HEK293 (cell line): ENCODE results near the gene BCAS3.

Experiments used
- CTCF ChIA-PET: fragments of 350-600 bp; formaldehyde crosslinking; extraction: SDS; loops from one replicate; lab custom pipeline; 2021; ENCODE audit warnings: antibody characterized with exemption; lab: Yijun Ruan, JAX
- POLR2A ChIA-PET: fragments of 300-600 bp; formaldehyde crosslinking; extraction: SDS; loops from one replicate; lab custom pipeline; 2020; ENCODE audit warnings: antibody characterized with exemption, inconsistent platforms; lab: Yijun Ruan, JAX
- H3K27ac ChIP-seq: fragments of 200-500 bp; sonication (Bioruptor generic); 2 replicates; pipeline ENCODE4 v1.5.1; 2014; ENCODE audit warnings: low read depth, low read length, control low read depth, inconsistent platforms; ENCODE audit errors: extremely low read depth
- H3K36me3 ChIP-seq, 2 experiments: fragments of 200-500 bp in 1 of 2; sonication (Bioruptor generic) in 1 of 2; 1 replicate in 1 of 2; 2 replicates in 1 of 2; pipeline ENCODE4 v1.5.1; 2014 to 2017; ENCODE audit warnings: inconsistent platforms in 2 of 2, low read length in 2 of 2; ENCODE audit not compliant: control insufficient read depth in 2 of 2, insufficient read depth in 1 of 2
- H3K4me1 ChIP-seq: fragments of 200-500 bp; sonication (Bioruptor generic); 2 replicates; pipeline ENCODE4 v1.5.1; 2014; ENCODE audit warnings: mild to moderate bottlenecking, low read length, inconsistent platforms; ENCODE audit not compliant: control insufficient read depth, insufficient read depth
- H3K4me3 ChIP-seq: 2 replicates; pipeline ENCODE4 v1.5.1; 2011; ENCODE audit warnings: low read depth, mild to moderate bottlenecking, control low read depth, low read length, moderate library complexity
- H3K9me3 ChIP-seq: fragments of 200-500 bp; sonication (Bioruptor generic); 2 replicates; pipeline ENCODE4 v1.5.1; 2014; ENCODE audit warnings: low read depth, low read length, inconsistent platforms; ENCODE audit not compliant: control insufficient read depth, insufficient read depth
- RBAK ChIP-seq: fragments of 450-650 bp; formaldehyde crosslinking; IDR thresholded peaks from 2 replicates; pipeline ENCODE4 v1.5.1; 2016; ENCODE audit warnings: missing biosample characterization, missing genetic modification characterization
- SALL2 ChIP-seq: fragments of 450-650 bp; formaldehyde crosslinking; IDR thresholded peaks from 2 replicates; pipeline ENCODE4 v1.5.0; 2017; ENCODE audit warnings: missing biosample characterization, mild to moderate bottlenecking, missing genetic modification characterization, borderline replicate concordance
- SETDB1 ChIP-seq: IDR thresholded peaks from one replicate; pipeline ENCODE4 v1.6.1; 2017; ENCODE audit warnings: mild to moderate bottlenecking, low read length, moderate library complexity, mixed read lengths; ENCODE audit not compliant: insufficient read length
- SP3 ChIP-seq: fragments of 450-650 bp; formaldehyde crosslinking; IDR thresholded peaks from 2 replicates; pipeline ENCODE4 v1.5.1; 2016; ENCODE audit warnings: missing biosample characterization, missing genetic modification characterization
- ZBTB17 ChIP-seq: fragments of 450-650 bp; formaldehyde crosslinking; IDR thresholded peaks from 2 replicates; pipeline ENCODE4 v1.5.1; 2016; ENCODE audit warnings: missing biosample characterization, missing genetic modification characterization
- ZBTB7A ChIP-seq: fragments of 450-650 bp; formaldehyde crosslinking; IDR thresholded peaks from 2 replicates; pipeline ENCODE4 v1.5.1; 2016; ENCODE audit warnings: low read depth, missing biosample characterization, missing genetic modification characterization
- ZNF19 ChIP-seq: fragments of 450-650 bp; formaldehyde crosslinking; IDR thresholded peaks from 2 replicates; pipeline ENCODE4; 2016; ENCODE audit warnings: missing biosample characterization, missing genetic modification characterization, low read depth
- ZNF404 ChIP-seq: fragments of 450-650 bp; formaldehyde crosslinking; IDR thresholded peaks from 2 replicates; pipeline ENCODE4 v1.5.1; 2017; ENCODE audit warnings: missing biosample characterization, missing genetic modification characterization
- ZNF433 ChIP-seq: fragments of 450-650 bp; formaldehyde crosslinking; IDR thresholded peaks from 2 replicates; pipeline ENCODE4 v1.5.1; 2016; ENCODE audit warnings: missing biosample characterization, missing genetic modification characterization, low read depth
- ZNF626 ChIP-seq: fragments of 450-650 bp; sonication (Bioruptor Pico); formaldehyde crosslinking; IDR thresholded peaks from 2 replicates; pipeline ENCODE4 v1.5.1; 2018; ENCODE audit warnings: missing biosample characterization, missing genetic modification characterization, inconsistent platforms
- ZNF677 ChIP-seq: fragments of 450-650 bp; IDR thresholded peaks from 2 replicates; pipeline ENCODE4 v1.5.0; 2018; ENCODE audit warnings: missing biosample characterization, mild to moderate bottlenecking, missing genetic modification characterization, moderate library complexity
- ZNF768 ChIP-seq: fragments of 450-650 bp; formaldehyde crosslinking; IDR thresholded peaks from 2 replicates; pipeline ENCODE4 v1.5.1; 2018; ENCODE audit warnings: missing biosample characterization, mild to moderate bottlenecking, missing genetic modification characterization
- TF ChIP-seq, protein P1 (sequence below): fragments of 450-650 bp; formaldehyde crosslinking; IDR thresholded peaks from 2 replicates; pipeline ENCODE4 v1.5.1; 2016; ENCODE audit warnings: missing biosample characterization, missing genetic modification characterization
- TF ChIP-seq, protein P2 (sequence below): fragments of 450-650 bp; formaldehyde crosslinking; IDR thresholded peaks from 2 replicates; pipeline ENCODE4 v1.5.1; 2017; ENCODE audit warnings: missing biosample characterization, missing genetic modification characterization
- TF ChIP-seq, protein P3 (sequence below): fragments of 450-650 bp; formaldehyde crosslinking; IDR thresholded peaks from 2 replicates; pipeline ENCODE4 v1.5.1; 2016; ENCODE audit warnings: missing biosample characterization, missing genetic modification characterization
- TF ChIP-seq, protein P4 (sequence below): fragments of 450-650 bp; formaldehyde crosslinking; IDR thresholded peaks from 2 replicates; pipeline ENCODE4 v1.5.0; 2017; ENCODE audit warnings: missing biosample characterization, missing genetic modification characterization, borderline replicate concordance
- TF ChIP-seq, protein P5 (sequence below): fragments of 450-650 bp; formaldehyde crosslinking; IDR thresholded peaks from 2 replicates; pipeline ENCODE4 v1.5.1; 2016; ENCODE audit warnings: missing biosample characterization, missing genetic modification characterization, borderline replicate concordance
- TF ChIP-seq, protein P6 (sequence below): fragments of 450-650 bp; formaldehyde crosslinking; IDR thresholded peaks from 2 replicates; pipeline ENCODE4 v1.5.1; 2017; ENCODE audit warnings: missing biosample characterization, missing genetic modification characterization
- TF ChIP-seq, protein P7 (sequence below): fragments of 450-650 bp; formaldehyde crosslinking; IDR thresholded peaks from 2 replicates; pipeline ENCODE4 v1.5.1; 2016; ENCODE audit warnings: missing biosample characterization, missing genetic modification characterization

The BCAS3 gene

DNA sequence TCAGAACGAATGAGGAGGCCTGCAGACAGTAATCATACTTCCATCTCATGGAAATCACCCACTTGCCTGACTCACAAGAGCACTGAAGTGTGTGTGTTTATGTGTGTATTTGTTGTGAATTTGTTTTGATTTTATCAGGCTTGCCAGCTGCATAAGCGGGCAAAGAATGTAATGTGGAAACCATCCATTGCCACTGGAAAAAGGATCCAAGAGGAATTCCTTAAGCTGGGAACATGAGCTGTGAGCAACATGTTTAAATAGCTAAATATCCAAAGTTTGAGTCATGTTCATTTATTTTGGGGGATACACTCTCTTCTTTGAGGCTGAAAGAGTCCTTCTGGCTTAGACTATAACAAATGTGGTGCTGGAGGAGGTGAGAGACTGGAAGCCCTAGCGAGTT is 523.6 kb downstream of the BCAS3 start:
- POLR2A ChIA-PET, result no interaction called here
- CTCF ChIA-PET, result interaction anchor here (0.6 kb wide), 1 partner anchor 209 kb away, joined by 4 read pairs; no protein-coding TSS in a partner anchor
- TF ChIP-seq ZBTB7A (tag by site-specific recombination) (no peak), ZNF626 (tag by site-specific recombination) (no peak), ZBTB17 (no peak), SP3 (tag by site-specific recombination) (no peak), SETDB1 (no peak)
- TF ChIP-seq, protein P1, sequence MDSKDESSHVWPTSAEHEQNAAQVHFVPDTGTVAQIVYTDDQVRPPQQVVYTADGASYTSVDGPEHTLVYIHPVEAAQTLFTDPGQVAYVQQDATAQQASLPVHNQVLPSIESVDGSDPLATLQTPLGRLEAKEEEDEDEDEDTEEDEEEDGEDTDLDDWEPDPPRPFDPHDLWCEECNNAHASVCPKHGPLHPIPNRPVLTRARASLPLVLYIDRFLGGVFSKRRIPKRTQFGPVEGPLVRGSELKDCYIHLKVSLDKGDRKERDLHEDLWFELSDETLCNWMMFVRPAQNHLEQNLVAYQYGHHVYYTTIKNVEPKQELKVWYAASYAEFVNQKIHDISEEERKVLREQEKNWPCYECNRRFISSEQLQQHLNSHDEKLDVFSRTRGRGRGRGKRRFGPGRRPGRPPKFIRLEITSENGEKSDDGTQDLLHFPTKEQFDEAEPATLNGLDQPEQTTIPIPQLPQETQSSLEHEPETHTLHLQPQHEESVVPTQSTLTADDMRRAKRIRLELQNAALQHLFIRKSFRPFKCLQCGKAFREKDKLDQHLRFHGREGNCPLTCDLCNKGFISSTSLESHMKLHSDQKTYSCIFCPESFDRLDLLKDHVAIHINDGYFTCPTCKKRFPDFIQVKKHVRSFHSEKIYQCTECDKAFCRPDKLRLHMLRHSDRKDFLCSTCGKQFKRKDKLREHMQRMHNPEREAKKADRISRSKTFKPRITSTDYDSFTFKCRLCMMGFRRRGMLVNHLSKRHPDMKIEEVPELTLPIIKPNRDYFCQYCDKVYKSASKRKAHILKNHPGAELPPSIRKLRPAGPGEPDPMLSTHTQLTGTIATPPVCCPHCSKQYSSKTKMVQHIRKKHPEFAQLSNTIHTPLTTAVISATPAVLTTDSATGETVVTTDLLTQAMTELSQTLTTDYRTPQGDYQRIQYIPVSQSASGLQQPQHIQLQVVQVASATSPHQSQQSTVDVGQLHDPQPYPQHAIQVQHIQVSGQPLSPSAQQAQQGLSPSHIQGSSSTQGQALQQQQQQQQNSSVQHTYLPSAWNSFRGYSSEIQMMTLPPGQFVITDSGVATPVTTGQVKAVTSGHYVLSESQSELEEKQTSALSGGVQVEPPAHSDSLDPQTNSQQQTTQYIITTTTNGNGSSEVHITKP, result no peak
- TF ChIP-seq, protein P2, sequence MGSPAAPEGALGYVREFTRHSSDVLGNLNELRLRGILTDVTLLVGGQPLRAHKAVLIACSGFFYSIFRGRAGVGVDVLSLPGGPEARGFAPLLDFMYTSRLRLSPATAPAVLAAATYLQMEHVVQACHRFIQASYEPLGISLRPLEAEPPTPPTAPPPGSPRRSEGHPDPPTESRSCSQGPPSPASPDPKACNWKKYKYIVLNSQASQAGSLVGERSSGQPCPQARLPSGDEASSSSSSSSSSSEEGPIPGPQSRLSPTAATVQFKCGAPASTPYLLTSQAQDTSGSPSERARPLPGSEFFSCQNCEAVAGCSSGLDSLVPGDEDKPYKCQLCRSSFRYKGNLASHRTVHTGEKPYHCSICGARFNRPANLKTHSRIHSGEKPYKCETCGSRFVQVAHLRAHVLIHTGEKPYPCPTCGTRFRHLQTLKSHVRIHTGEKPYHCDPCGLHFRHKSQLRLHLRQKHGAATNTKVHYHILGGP (tag by site-specific recombination), result no peak
- H3K9me3 ChIP-seq, result no peaks in the 10 kb centered on the region
- no peak overlapping the region for H3K27ac ChIP-seq
- H3K4me1 ChIP-seq, result peaks cover 15% of the 10 kb centered on the region
- H3K4me3 ChIP-seq, result no peak overlapping the region
- H3K36me3 ChIP-seq, result no peaks in the 10 kb centered on the region

DNA sequence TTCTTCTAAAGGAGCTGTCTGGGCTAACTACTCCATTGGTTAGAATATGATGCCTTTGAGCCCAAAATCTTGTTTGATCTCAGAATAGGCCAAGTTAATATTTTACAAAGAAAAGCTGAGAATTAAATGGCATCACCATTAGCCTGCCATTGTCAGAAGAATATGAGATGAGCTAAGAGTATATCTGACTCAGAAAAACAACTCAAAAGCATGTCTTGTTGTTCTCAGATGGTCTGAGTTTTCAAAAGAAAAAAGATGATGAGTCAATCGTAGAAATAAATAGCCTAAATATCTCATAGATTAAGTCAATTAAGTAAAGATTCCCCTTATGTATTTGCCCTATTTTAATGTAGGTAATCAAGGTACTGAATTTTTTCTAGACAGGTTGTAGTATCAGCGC is 524.9 kb downstream of the BCAS3 start:
- POLR2A ChIA-PET, result interaction anchor here (0.6 kb wide), 1 partner anchor 20 kb away, joined by 3 read pairs; no protein-coding TSS in a partner anchor
- Histone ChIP-seq H3K36me3 (no peaks in the 10 kb centered on the region; a peak in 1 of 3 replicates), H3K27ac (no peak overlapping the region), H3K4me1 (peaks cover 15% of the 10 kb centered on the region), H3K4me3 (no peak overlapping the region), H3K9me3 (no peaks in the 10 kb centered on the region)
- CTCF ChIA-PET, result interaction anchor here (0.7 to 1.0 kb wide), 2 partner anchors 147 to 473 kb away, joined by 3 read pairs; no protein-coding TSS in a partner anchor
- TF ChIP-seq, protein P3, sequence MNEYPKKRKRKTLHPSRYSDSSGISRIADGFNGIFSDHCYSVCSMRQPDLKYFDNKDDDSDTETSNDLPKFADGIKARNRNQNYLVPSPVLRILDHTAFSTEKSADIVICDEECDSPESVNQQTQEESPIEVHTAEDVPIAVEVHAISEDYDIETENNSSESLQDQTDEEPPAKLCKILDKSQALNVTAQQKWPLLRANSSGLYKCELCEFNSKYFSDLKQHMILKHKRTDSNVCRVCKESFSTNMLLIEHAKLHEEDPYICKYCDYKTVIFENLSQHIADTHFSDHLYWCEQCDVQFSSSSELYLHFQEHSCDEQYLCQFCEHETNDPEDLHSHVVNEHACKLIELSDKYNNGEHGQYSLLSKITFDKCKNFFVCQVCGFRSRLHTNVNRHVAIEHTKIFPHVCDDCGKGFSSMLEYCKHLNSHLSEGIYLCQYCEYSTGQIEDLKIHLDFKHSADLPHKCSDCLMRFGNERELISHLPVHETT, result no peak
- TF ChIP-seq RBAK (no peak), ZNF433 (tag by site-specific recombination) (no peak), ZBTB7A (tag by site-specific recombination) (no peak), ZNF19 (tag by site-specific recombination) (no peak), SALL2 (tag by site-specific recombination) (no peak), ZNF768 (tag by site-specific recombination) (no peak), ZNF677 (no peak), ZNF404 (no peak)
- TF ChIP-seq, protein P4, sequence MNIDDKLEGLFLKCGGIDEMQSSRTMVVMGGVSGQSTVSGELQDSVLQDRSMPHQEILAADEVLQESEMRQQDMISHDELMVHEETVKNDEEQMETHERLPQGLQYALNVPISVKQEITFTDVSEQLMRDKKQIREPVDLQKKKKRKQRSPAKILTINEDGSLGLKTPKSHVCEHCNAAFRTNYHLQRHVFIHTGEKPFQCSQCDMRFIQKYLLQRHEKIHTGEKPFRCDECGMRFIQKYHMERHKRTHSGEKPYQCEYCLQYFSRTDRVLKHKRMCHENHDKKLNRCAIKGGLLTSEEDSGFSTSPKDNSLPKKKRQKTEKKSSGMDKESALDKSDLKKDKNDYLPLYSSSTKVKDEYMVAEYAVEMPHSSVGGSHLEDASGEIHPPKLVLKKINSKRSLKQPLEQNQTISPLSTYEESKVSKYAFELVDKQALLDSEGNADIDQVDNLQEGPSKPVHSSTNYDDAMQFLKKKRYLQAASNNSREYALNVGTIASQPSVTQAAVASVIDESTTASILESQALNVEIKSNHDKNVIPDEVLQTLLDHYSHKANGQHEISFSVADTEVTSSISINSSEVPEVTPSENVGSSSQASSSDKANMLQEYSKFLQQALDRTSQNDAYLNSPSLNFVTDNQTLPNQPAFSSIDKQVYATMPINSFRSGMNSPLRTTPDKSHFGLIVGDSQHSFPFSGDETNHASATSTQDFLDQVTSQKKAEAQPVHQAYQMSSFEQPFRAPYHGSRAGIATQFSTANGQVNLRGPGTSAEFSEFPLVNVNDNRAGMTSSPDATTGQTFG (tag by site-specific recombination), result no peak
- TF ChIP-seq, protein P5, sequence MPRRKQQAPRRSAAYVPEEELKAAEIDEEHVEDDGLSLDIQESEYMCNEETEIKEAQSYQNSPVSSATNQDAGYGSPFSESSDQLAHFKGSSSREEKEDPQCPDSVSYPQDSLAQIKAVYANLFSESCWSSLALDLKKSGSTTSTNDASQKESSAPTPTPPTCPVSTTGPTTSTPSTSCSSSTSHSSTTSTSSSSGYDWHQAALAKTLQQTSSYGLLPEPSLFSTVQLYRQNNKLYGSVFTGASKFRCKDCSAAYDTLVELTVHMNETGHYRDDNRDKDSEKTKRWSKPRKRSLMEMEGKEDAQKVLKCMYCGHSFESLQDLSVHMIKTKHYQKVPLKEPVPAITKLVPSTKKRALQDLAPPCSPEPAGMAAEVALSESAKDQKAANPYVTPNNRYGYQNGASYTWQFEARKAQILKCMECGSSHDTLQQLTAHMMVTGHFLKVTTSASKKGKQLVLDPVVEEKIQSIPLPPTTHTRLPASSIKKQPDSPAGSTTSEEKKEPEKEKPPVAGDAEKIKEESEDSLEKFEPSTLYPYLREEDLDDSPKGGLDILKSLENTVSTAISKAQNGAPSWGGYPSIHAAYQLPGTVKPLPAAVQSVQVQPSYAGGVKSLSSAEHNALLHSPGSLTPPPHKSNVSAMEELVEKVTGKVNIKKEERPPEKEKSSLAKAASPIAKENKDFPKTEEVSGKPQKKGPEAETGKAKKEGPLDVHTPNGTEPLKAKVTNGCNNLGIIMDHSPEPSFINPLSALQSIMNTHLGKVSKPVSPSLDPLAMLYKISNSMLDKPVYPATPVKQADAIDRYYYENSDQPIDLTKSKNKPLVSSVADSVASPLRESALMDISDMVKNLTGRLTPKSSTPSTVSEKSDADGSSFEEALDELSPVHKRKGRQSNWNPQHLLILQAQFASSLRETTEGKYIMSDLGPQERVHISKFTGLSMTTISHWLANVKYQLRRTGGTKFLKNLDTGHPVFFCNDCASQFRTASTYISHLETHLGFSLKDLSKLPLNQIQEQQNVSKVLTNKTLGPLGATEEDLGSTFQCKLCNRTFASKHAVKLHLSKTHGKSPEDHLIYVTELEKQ (tag by site-specific recombination), result no peak
- TF ChIP-seq, protein P6, sequence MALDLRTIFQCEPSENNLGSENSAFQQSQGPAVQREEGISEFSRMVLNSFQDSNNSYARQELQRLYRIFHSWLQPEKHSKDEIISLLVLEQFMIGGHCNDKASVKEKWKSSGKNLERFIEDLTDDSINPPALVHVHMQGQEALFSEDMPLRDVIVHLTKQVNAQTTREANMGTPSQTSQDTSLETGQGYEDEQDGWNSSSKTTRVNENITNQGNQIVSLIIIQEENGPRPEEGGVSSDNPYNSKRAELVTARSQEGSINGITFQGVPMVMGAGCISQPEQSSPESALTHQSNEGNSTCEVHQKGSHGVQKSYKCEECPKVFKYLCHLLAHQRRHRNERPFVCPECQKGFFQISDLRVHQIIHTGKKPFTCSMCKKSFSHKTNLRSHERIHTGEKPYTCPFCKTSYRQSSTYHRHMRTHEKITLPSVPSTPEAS, result no peak
- TF ChIP-seq, protein P7, sequence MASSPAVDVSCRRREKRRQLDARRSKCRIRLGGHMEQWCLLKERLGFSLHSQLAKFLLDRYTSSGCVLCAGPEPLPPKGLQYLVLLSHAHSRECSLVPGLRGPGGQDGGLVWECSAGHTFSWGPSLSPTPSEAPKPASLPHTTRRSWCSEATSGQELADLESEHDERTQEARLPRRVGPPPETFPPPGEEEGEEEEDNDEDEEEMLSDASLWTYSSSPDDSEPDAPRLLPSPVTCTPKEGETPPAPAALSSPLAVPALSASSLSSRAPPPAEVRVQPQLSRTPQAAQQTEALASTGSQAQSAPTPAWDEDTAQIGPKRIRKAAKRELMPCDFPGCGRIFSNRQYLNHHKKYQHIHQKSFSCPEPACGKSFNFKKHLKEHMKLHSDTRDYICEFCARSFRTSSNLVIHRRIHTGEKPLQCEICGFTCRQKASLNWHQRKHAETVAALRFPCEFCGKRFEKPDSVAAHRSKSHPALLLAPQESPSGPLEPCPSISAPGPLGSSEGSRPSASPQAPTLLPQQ (tag by site-specific recombination), result no peak
